ENCODE measurements around the gene AREG. TPM values are rescaled to one million over a fixed set of nuclear protein-coding genes. Genes with fewer than 3 reads are reported as not detected.
A peak's percentile ranks its signal among the peaks of the same experiment; 100 is the strongest.
"Not testable (repeated sequence)": the region's sequence is repeated elsewhere in the genome, so short reads cannot be mapped to it uniquely, and the experiment has no call there.

The AREG gene
- total RNA-seq (1.5 and 2.0 TPM in 2 replicates), polyA plus RNA-seq (0.50 and 3.9 TPM in 2 replicates), polyA minus RNA-seq (ENCODE audit: low replicate concordance) (0.37 TPM in 1 of 2 replicates, not detected in the other)
- polyA plus RNA-seq (2012): 0.28 and 3.5 TPM in 2 replicates

GRCh38 chr4:74444891-74445642 lies at the start of gene AREG:
TSS of gene AREG (plus strand) at chr4:74445136. CDS start at chr4:74445346, 210 bp downstream.
- TF ChIP-seq CTCF (conservative IDR thresholded peaks at IDR 0.05 in 1 of 2, IDR thresholded peaks at IDR 0.05 in 1 of 2; ENCODE audit: low read depth in 1 of 2, low read length in 2 of 2) (peak; percentile 73 to 82), EZH2 (IDR thresholded peaks at IDR 0.05; ENCODE audit: low read length, missing control alignments) (no peak)
- Histone ChIP-seq H3K27ac (ENCODE audit: insufficient read depth, low read length) (peak within 1 kb of the TSS; percentile 57), H3K9me3 (ENCODE audit: control insufficient read depth, insufficient read depth, low read depth, low read length) (no peaks in the 10 kb centered on the region), H3K79me2 (ENCODE audit: control insufficient read depth, insufficient read depth, low read length) (no peaks in the 10 kb centered on the region), H2AFZ (ENCODE audit: low read length) (peak within 1 kb of the TSS; percentile 96), H3K4me2 (ENCODE audit: extremely low read depth, insufficient read depth, low read length) (peak within 1 kb of the TSS; percentile 90), H3K27me3 (ENCODE audit: control insufficient read depth, insufficient read depth, low read length) (no peaks in the 10 kb centered on the region), H3K4me1 (ENCODE audit: control insufficient read depth, extremely low read depth, insufficient read depth, low read length) (peaks cover 2% of the 10 kb centered on the region), H3K9ac (ENCODE audit: insufficient read depth, low read length) (peak within 1 kb of the TSS; percentile 55), H3K36me3 (ENCODE audit: control insufficient read depth, insufficient read depth, low read length) (no peaks in the 10 kb centered on the region), H3K4me3 (replicated peaks in 1 of 4; ENCODE audit: control extremely low read depth in 1 of 4, insufficient read depth in 1 of 4, low read depth in 3 of 4, low read length in 4 of 4) (peak within 1 kb of the TSS; percentile 80 to 86 (median 86)), H4K20me1 (ENCODE audit: control insufficient read depth, extremely low read depth, insufficient read depth, low read length) (no peaks in the 10 kb centered on the region)
- DNase-seq (ENCODE audit: low read depth in 2 of 2): peak; percentile 48 to 88

- TF ChIP-seq CTCF (conservative IDR thresholded peaks at IDR 0.05 in 1 of 2, IDR thresholded peaks at IDR 0.05 in 1 of 2; ENCODE audit: low read depth in 1 of 2, low read length in 2 of 2) (no peak), EZH2 (IDR thresholded peaks at IDR 0.05; ENCODE audit: low read length, missing control alignments) (no peak)
- no peaks in the 10 kb centered on the region for H4K20me1 ChIP-seq (ENCODE audit: control insufficient read depth, extremely low read depth, insufficient read depth, low read length)
- H3K27ac ChIP-seq (ENCODE audit: insufficient read depth, low read length): no peak overlapping the region
- H3K9ac ChIP-seq (ENCODE audit: insufficient read depth, low read length): no peak overlapping the region
- no peaks in the 10 kb centered on the region for H3K36me3 ChIP-seq (ENCODE audit: control insufficient read depth, insufficient read depth, low read length)
- H2AFZ ChIP-seq (ENCODE audit: low read length): no peak overlapping the region
- no peaks in the 10 kb centered on the region for H3K27me3 ChIP-seq (ENCODE audit: control insufficient read depth, insufficient read depth, low read length)
- peaks cover 7% of the 10 kb centered on the region for H3K4me1 ChIP-seq (ENCODE audit: control insufficient read depth, extremely low read depth, insufficient read depth, low read length)
- no peak overlapping the region for H3K4me3 ChIP-seq (replicated peaks in 1 of 4; ENCODE audit: control extremely low read depth in 1 of 4, insufficient read depth in 1 of 4, low read depth in 3 of 4, low read length in 4 of 4)
- peak; percentile 61 to 82 for DNase-seq (ENCODE audit: low read depth in 2 of 2)
- H3K4me2 ChIP-seq (ENCODE audit: extremely low read depth, insufficient read depth, low read length): peak overlapping the region; percentile 7
- no peaks in the 10 kb centered on the region for H3K79me2 ChIP-seq (ENCODE audit: control insufficient read depth, insufficient read depth, low read length)
- H3K9me3 ChIP-seq (ENCODE audit: control insufficient read depth, insufficient read depth, low read depth, low read length): no peaks in the 10 kb centered on the region
These were observed 49.3 kb upstream of the AREG start for GRCh38 chr4:74395633-74396032.

- H3K27ac ChIP-seq (ENCODE audit: insufficient read depth, low read length): no peak overlapping the region
- H3K9ac ChIP-seq (ENCODE audit: insufficient read depth, low read length): no peak overlapping the region
- H2AFZ ChIP-seq (ENCODE audit: low read length): peak overlapping the region; percentile 87
- peak overlapping the region; percentile 21 for H3K4me2 ChIP-seq (ENCODE audit: extremely low read depth, insufficient read depth, low read length)
- no peaks in the 10 kb centered on the region for H3K27me3 ChIP-seq (ENCODE audit: control insufficient read depth, insufficient read depth, low read length)
- no peaks in the 10 kb centered on the region for H3K9me3 ChIP-seq (ENCODE audit: control insufficient read depth, insufficient read depth, low read depth, low read length)
- no peaks in the 10 kb centered on the region for H3K36me3 ChIP-seq (ENCODE audit: control insufficient read depth, insufficient read depth, low read length)
- no peaks in the 10 kb centered on the region for H4K20me1 ChIP-seq (ENCODE audit: control insufficient read depth, extremely low read depth, insufficient read depth, low read length)
- H3K79me2 ChIP-seq (ENCODE audit: control insufficient read depth, insufficient read depth, low read length): no peaks in the 10 kb centered on the region
- no peak for DNase-seq (ENCODE audit: low read depth in 2 of 2)
- H3K4me3 ChIP-seq (replicated peaks in 1 of 4; ENCODE audit: control extremely low read depth in 1 of 4, insufficient read depth in 1 of 4, low read depth in 3 of 4, low read length in 4 of 4): peak overlapping the region in 3 of 4 experiments; percentile 2 to 22 (median 9)
- H3K4me1 ChIP-seq (ENCODE audit: control insufficient read depth, extremely low read depth, insufficient read depth, low read length): peaks cover 7% of the 10 kb centered on the region
- TF ChIP-seq EZH2 (IDR thresholded peaks at IDR 0.05; ENCODE audit: low read length, missing control alignments): no peak
These were observed 47.0 kb upstream of the AREG start for GRCh38 chr4:74397748-74398426.

- H3K9me3 ChIP-seq (ENCODE audit: control insufficient read depth, insufficient read depth, low read depth, low read length); H3K4me2 ChIP-seq (ENCODE audit: extremely low read depth, insufficient read depth, low read length): not testable (repeated sequence)
These were observed 45.9 kb upstream of the AREG start for GRCh38 chr4:74398894-74399589.

More at GRCh38 chr4:74398894-74399589, 45.9 kb upstream of the AREG start:
- not testable (repeated sequence) for H3K4me1 ChIP-seq (ENCODE audit: control insufficient read depth, extremely low read depth, insufficient read depth, low read length); H4K20me1 ChIP-seq (ENCODE audit: control insufficient read depth, extremely low read depth, insufficient read depth, low read length); H3K36me3 ChIP-seq (ENCODE audit: control insufficient read depth, insufficient read depth, low read length); H3K79me2 ChIP-seq (ENCODE audit: control insufficient read depth, insufficient read depth, low read length); DNase-seq (ENCODE audit: low read depth in 2 of 2); H3K27me3 ChIP-seq (ENCODE audit: control insufficient read depth, insufficient read depth, low read length); H3K4me3 ChIP-seq (replicated peaks in 1 of 4; ENCODE audit: control extremely low read depth in 1 of 4, insufficient read depth in 1 of 4, low read depth in 3 of 4, low read length in 4 of 4); H3K9ac ChIP-seq (ENCODE audit: insufficient read depth, low read length); H3K27ac ChIP-seq (ENCODE audit: insufficient read depth, low read length); H2AFZ ChIP-seq (ENCODE audit: low read length)

Measured in fibroblast of lung (primary cell).